LNCaP clone FGC (cell line): ENCODE results near the gene TSEN15.

Source experiments
- DNase-seq: peaks from one replicate; pipeline ENCODE4 v3.0.0-alpha.2; 2011; ENCODE audit warnings: low read depth
- H3K4me3 ChIP-seq: 2 replicates; pipeline ENCODE4 v1.5.1; 2011; ENCODE audit warnings: mild to moderate bottlenecking, low read depth, low read length, control low read depth
- CTCF ChIP-seq: IDR thresholded peaks from 2 replicates; pipeline ENCODE4 v1.5.1; 2012; ENCODE audit warnings: mild to moderate bottlenecking; ENCODE audit not compliant: control insufficient read depth, insufficient read depth; ENCODE audit errors: extremely low read depth

The TSEN15 gene

GRCh38 chr1:184021728-184022127 is 29.8 kb upstream of the TSEN15 start:
- no peak for TF ChIP-seq CTCF
- no peak overlapping the region for H3K4me3 ChIP-seq
- DNase-seq, result peak; percentile 34

- H3K4me3 ChIP-seq, result no peak overlapping the region
- no peak for TF ChIP-seq CTCF
- DNase-seq, result no peak
These were observed 28.9 kb upstream of the TSEN15 start for GRCh38 chr1:184022668-184023067.

GRCh38 chr1:184023171-184023570 is 28.4 kb upstream of the TSEN15 start:
- no peak for DNase-seq
- no peak overlapping the region for H3K4me3 ChIP-seq
- no peak for TF ChIP-seq CTCF

GRCh38 chr1:184025242-184025675 is 26.3 kb upstream of the TSEN15 start:
- DNase-seq, result peak; percentile 87

GRCh38 chr1:184027826-184028695 is 23.5 kb upstream of the TSEN15 start:
- TF ChIP-seq CTCF, result no peak
- no peak overlapping the region for H3K4me3 ChIP-seq
- no peak for DNase-seq

More at GRCh38 chr1:184025242-184025675, 26.3 kb upstream of the TSEN15 start:
- TF ChIP-seq CTCF, result no peak
- H3K4me3 ChIP-seq, result no peak overlapping the region

GRCh38 chr1:184028854-184029623 is 22.5 kb upstream of the TSEN15 start:
- no peak for TF ChIP-seq CTCF
- DNase-seq, result no peak
- no peak overlapping the region for H3K4me3 ChIP-seq
